HFFc6 (cell line): ENCODE data around the gene CNNM1. TPM values are rescaled to one million over a fixed set of nuclear protein-coding genes. Genes with fewer than 3 reads are reported as not detected.

ENCODE experiments used
- DNase-seq: peaks from one replicate; pipeline ENCODE4 v3.0.0-alpha.2; 2018
- H3K27ac Mint-ChIP-seq: 2 replicates; pipeline ENCODE4 v1.8.0; 2020; ENCODE audit warnings: mild to moderate bottlenecking, mixed read lengths
- H3K27me3 Mint-ChIP-seq: 2 replicates; pipeline ENCODE4 v1.8.0; 2021; ENCODE audit warnings: mild to moderate bottlenecking, moderate library complexity, mixed read lengths; ENCODE audit not compliant: insufficient read depth
- H3K36me3 Mint-ChIP-seq: 2 replicates; pipeline ENCODE4 v1.8.0; 2021; ENCODE audit warnings: low read depth, mixed read lengths
- H3K4me1 Mint-ChIP-seq: 2 replicates; pipeline ENCODE4 v1.8.0; 2020; ENCODE audit warnings: low read depth, mixed read lengths
- H3K4me3 Mint-ChIP-seq: 2 replicates; pipeline ENCODE4 v1.8.0; 2020; ENCODE audit warnings: mild to moderate bottlenecking, moderate library complexity, mixed read lengths
- H3K9me3 Mint-ChIP-seq: 2 replicates; pipeline ENCODE4 v1.8.0; 2020; ENCODE audit warnings: mild to moderate bottlenecking, mixed read lengths
- total RNA-seq, 6 experiments: library from RNA; stranded (reverse); fragmentation: NEBNext Ultra II Directional; extraction: Animal tissue kit (Norgen Biotek cat#: 25700); gene quantifications; 2 replicates in 1 of 6; 3 replicates in 5 of 6; pipeline ENCODE4 v1.2.3, GENCODE V29; 2021
- TF ChIP-seq, protein P1 (sequence below): fragments of 200-600 bp; sonication (generic); IDR thresholded peaks from 2 replicates; pipeline ENCODE4 v1.5.0; 2021; ENCODE audit warnings: antibody characterized with exemption, mild to moderate bottlenecking

Gene CNNM1
- total RNA-seq, 6 experiments from 2014 or later: 3.0 to 4.6 (median 3.3) TPM

DNA sequence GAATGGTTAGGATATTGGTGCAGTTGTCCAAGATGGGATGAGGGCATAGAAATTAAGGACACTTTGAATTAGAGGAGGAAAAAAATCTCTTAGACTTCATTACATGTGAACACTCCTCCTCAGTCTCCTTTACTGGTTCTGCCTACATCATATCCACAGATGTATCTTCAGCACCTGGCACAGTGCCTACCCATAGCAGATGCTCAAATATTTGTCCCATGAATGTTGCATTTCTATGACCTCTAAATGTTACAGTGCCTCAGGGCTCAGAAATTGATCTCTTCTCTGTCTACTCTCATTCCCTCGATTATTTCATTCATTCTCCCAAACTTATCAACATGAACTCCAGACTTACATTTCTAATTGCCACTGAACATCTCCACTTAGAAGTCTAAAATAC is 17.1 kb downstream of the CNNM1 start:
- peaks cover 49% of the 10 kb centered on the region for H3K4me1 Mint-ChIP-seq
- peaks cover 1% of the 10 kb centered on the region; the same call in 1 of the 2 replicates for H3K27me3 Mint-ChIP-seq
- TF ChIP-seq, protein P1, sequence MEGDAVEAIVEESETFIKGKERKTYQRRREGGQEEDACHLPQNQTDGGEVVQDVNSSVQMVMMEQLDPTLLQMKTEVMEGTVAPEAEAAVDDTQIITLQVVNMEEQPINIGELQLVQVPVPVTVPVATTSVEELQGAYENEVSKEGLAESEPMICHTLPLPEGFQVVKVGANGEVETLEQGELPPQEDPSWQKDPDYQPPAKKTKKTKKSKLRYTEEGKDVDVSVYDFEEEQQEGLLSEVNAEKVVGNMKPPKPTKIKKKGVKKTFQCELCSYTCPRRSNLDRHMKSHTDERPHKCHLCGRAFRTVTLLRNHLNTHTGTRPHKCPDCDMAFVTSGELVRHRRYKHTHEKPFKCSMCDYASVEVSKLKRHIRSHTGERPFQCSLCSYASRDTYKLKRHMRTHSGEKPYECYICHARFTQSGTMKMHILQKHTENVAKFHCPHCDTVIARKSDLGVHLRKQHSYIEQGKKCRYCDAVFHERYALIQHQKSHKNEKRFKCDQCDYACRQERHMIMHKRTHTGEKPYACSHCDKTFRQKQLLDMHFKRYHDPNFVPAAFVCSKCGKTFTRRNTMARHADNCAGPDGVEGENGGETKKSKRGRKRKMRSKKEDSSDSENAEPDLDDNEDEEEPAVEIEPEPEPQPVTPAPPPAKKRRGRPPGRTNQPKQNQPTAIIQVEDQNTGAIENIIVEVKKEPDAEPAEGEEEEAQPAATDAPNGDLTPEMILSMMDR: no peak
- H3K27ac Mint-ChIP-seq: peak overlapping the region; percentile 91
- DNase-seq: peak; percentile 81
- no peaks in the 10 kb centered on the region for H3K9me3 Mint-ChIP-seq
- peak overlapping the region; percentile 17 for H3K4me3 Mint-ChIP-seq
- no peaks in the 10 kb centered on the region for H3K36me3 Mint-ChIP-seq

DNA sequence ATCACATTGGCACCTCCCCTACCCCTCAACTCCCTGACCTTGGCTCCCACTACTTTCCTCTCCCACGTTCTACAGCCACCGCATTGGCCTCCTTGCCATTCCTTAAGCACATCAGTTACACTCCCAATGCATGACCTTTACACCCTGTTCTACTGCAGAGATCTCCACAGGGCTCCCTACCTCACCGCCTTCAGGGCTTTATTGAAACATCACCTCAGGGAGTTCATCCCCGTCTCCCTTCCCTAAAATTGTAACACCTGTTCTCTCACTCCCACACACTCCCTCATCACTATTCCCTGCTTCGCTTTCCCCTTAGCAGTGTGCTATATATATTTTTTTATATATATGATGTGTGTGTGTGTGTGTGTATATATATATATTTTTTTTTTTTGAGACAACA is 18.5 kb downstream of the CNNM1 start:
- no peaks in the 10 kb centered on the region for H3K9me3 Mint-ChIP-seq
- no peaks in the 10 kb centered on the region for H3K36me3 Mint-ChIP-seq
- no peak overlapping the region for H3K27ac Mint-ChIP-seq
- no peak for DNase-seq
- TF ChIP-seq, protein P1: no peak
- peaks cover 1% of the 10 kb centered on the region; the same call in 1 of the 2 replicates for H3K27me3 Mint-ChIP-seq
- H3K4me3 Mint-ChIP-seq: no peak overlapping the region
- peaks cover 35% of the 10 kb centered on the region for H3K4me1 Mint-ChIP-seq

DNA sequence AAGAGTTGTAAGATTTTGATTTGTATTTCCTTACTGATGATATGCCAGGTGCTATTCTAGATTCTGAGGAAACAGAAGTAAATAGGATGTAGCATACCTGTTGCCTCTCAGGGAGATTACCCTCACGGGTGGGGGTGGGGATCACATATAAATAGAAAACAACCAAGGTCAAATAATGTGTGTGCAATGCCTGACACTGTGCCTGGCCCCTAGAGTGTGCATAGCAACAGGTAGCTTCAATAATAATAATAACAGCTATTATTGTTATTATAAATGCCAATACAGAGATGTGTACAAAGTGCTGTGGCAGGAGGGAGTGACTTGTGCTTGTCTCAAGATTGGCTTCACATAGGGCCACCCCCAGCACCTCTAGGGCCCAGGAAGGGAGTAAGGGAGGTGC is 24.0 kb downstream of the CNNM1 start:
- Mint-ChIP-seq H3K9me3 (no peaks in the 10 kb centered on the region), H3K27me3 (no peaks in the 10 kb centered on the region), H3K4me1 (peaks cover 9% of the 10 kb centered on the region), H3K27ac (no peak overlapping the region), H3K36me3 (no peaks in the 10 kb centered on the region), H3K4me3 (no peak overlapping the region)
- no peak for DNase-seq
- TF ChIP-seq, protein P1: no peak

DNA sequence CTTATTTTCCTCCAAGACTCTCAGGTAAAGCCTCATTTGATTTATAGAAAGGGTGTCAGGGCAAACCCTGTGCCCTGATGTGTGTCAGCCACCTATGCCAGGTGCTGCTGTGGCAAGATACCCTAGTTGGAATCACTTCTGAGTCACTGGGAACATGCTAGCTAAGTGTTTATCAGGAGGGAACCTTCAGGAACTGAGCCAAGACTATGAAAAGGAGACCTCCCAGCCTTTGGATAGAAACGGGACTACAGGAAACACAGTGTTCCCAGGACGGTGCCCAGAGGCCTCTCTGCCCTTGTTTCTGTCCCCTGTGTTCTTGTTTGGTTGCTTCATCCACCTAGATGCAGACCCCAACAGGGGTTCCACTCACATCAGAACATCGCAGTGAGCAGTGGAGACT is 28.5 kb downstream of the CNNM1 start:
- H3K36me3 Mint-ChIP-seq: peaks cover 3% of the 10 kb centered on the region
- H3K27me3 Mint-ChIP-seq: no peaks in the 10 kb centered on the region; the same call in 1 of the 2 replicates
- no peak for DNase-seq
- H3K27ac Mint-ChIP-seq: no peak overlapping the region
- no peaks in the 10 kb centered on the region for H3K9me3 Mint-ChIP-seq
- peaks cover 7% of the 10 kb centered on the region; the same call in 1 of the 2 replicates for H3K4me1 Mint-ChIP-seq
- no peak overlapping the region for H3K4me3 Mint-ChIP-seq
- TF ChIP-seq, protein P1: no peak

DNA sequence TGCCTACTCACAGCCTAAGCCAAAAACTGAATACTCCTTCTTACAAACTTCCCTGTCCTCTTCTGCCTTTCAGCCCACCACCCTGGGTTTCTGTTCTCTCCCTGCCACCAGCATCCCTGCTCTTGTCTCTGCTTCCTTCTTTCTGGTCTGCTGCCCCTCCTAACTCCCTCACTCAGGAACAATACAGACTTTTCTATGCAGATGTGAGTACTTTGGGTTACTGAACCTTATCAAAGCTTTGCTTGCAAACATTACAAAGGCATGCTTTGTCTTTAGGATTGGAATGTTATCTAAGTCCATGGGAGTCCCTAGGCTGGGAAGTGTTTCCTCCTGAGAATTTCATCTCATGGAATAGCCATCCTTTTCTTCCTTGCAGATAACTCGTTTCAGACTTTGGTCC is 28.9 kb downstream of the CNNM1 start:
- H3K4me1 Mint-ChIP-seq: peaks cover 11% of the 10 kb centered on the region; the same call in 1 of the 2 replicates
- H3K9me3 Mint-ChIP-seq: no peaks in the 10 kb centered on the region
- TF ChIP-seq, protein P1: no peak
- H3K4me3 Mint-ChIP-seq: no peak overlapping the region
- H3K27me3 Mint-ChIP-seq: no peaks in the 10 kb centered on the region; the same call in 1 of the 2 replicates
- H3K27ac Mint-ChIP-seq: no peak overlapping the region
- peaks cover 7% of the 10 kb centered on the region for H3K36me3 Mint-ChIP-seq
- no peak for DNase-seq

DNA sequence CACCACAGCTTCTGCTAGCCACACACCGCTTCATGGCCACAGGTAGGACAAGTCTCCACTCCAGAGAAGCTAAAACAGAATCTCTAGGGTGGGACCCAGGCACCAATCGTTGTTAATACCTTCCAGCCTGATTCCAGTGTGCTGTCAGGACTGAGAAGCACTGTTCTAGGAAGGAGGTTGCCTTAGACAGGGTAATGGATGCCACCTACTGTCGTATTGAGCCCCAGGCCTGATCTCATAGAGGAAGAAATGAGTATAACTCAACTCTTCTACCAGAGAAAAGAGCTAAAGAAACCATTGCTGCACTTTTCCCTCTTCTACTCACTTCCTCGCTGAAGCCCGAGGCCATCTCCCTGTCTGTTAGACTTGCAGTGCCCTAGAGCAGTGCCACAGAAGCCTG is 31.8 kb downstream of the CNNM1 start:
- no peak overlapping the region for H3K4me3 Mint-ChIP-seq
- H3K4me1 Mint-ChIP-seq: peaks cover 36% of the 10 kb centered on the region
- H3K36me3 Mint-ChIP-seq: peaks cover 9% of the 10 kb centered on the region
- H3K27me3 Mint-ChIP-seq: no peaks in the 10 kb centered on the region; the same call in 1 of the 2 replicates
- DNase-seq: no peak
- H3K9me3 Mint-ChIP-seq: no peaks in the 10 kb centered on the region
- H3K27ac Mint-ChIP-seq: no peak overlapping the region
- TF ChIP-seq, protein P1: no peak
